CD14-positive monocyte (primary cell): ENCODE measurements around the gene MPRIP. TPM values are rescaled to one million over a fixed set of nuclear protein-coding genes. Genes with fewer than 3 reads are reported as not detected.
A peak's percentile ranks its signal among the peaks of the same experiment; 100 is the strongest.

ENCODE experiments used
- DNase-seq, 3 donors: peaks; one replicate each; pipeline ENCODE4 v3.0.0-alpha.2; 2011 to 2022
- H2AFZ ChIP-seq: 2 replicates; pipeline ENCODE4 v1.6.0; 2012; ENCODE audit warnings: mild to moderate bottlenecking, low read depth, low read length, inconsistent platforms; ENCODE audit not compliant: insufficient read depth, poor library complexity, severe bottlenecking
- H3K27ac ChIP-seq, 2 donors: 1 replicate in 1 of 2; 2 replicates in 1 of 2; pipeline ENCODE4 v1.5.1; 2012 to 2013; ENCODE audit warnings: low read length in 2 of 2, control low read depth in 1 of 2, inconsistent platforms in 1 of 2, low read depth in 1 of 2, mild to moderate bottlenecking in 1 of 2
- H3K27me3 ChIP-seq, 2 donors: one replicate each; pipeline versions ENCODE4 v1.6.0 to v1.6.1; 2011 to 2013; ENCODE audit warnings: low read length in 2 of 2; ENCODE audit not compliant: control insufficient read depth in 2 of 2, insufficient read depth in 2 of 2
- H3K36me3 ChIP-seq, 2 donors: replicated peaks in 1 of 2; 1 replicate in 1 of 2; 2 replicates in 1 of 2; pipeline versions ENCODE4 v1.5.1 to v1.6.1; 2012 to 2013; ENCODE audit warnings: low read length in 2 of 2, control low read depth in 1 of 2, inconsistent platforms in 1 of 2, mild to moderate bottlenecking in 1 of 2; ENCODE audit not compliant: insufficient read depth in 2 of 2, control insufficient read depth in 1 of 2
- H3K4me1 ChIP-seq, 2 donors: 1 replicate in 1 of 2; 2 replicates in 1 of 2; pipeline versions ENCODE4 v1.5.1 to v1.6.1; 2012 to 2013; ENCODE audit warnings: low read length in 2 of 2, control low read depth in 1 of 2, inconsistent platforms in 1 of 2, mild to moderate bottlenecking in 1 of 2, moderate library complexity in 1 of 2; ENCODE audit not compliant: insufficient read depth in 2 of 2, control insufficient read depth in 1 of 2
- H3K4me2 ChIP-seq: replicated peaks from 2 replicates; pipeline ENCODE3; 2012; ENCODE audit warnings: low read length, moderate library complexity, mild to moderate bottlenecking; ENCODE audit not compliant: poor library complexity, severe bottlenecking; ENCODE audit errors: extremely low read depth
- H3K4me3 ChIP-seq, 3 experiments: fragments of 200-600 bp in 1 of 3; sonication (generic) in 1 of 3; replicated peaks in 1 of 3; 1 replicate in 2 of 3; 2 replicates in 1 of 3; pipeline ENCODE4 v1.5.1; 2011 to 2013; ENCODE audit warnings: low read length in 3 of 3, mild to moderate bottlenecking in 3 of 3, control low read depth in 2 of 3, low read depth in 2 of 3, inconsistent platforms in 1 of 3, moderate library complexity in 1 of 3
- H3K79me2 ChIP-seq: 2 replicates; pipeline ENCODE4 v1.6.0; 2012; ENCODE audit warnings: mild to moderate bottlenecking, control low read depth, inconsistent platforms, low read length, moderate library complexity; ENCODE audit not compliant: insufficient read depth
- H3K9ac ChIP-seq: 2 replicates; pipeline ENCODE4 v1.6.0; 2017; ENCODE audit warnings: low read length, mild to moderate bottlenecking; ENCODE audit not compliant: insufficient read depth, poor library complexity, severe bottlenecking
- H3K9me3 ChIP-seq, 2 donors: replicated peaks in 1 of 2; 1 replicate in 1 of 2; 2 replicates in 1 of 2; pipeline versions ENCODE4 v1.5.1 to v1.6.1; 2012 to 2013; ENCODE audit warnings: low read length in 2 of 2, control low read depth in 1 of 2; ENCODE audit not compliant: control insufficient read depth in 1 of 2, insufficient read depth in 1 of 2
- H4K20me1 ChIP-seq: 2 replicates; pipeline ENCODE4 v1.6.0; 2012; ENCODE audit warnings: mild to moderate bottlenecking, low read length, control low read depth, moderate library complexity; ENCODE audit not compliant: insufficient read depth
- H3K27ac Mint-ChIP-seq, 7 donors: one replicate each; pipeline ENCODE4 v1.8.0; 2020; ENCODE audit warnings: mild to moderate bottlenecking in 7 of 7, mixed read lengths in 7 of 7, moderate library complexity in 6 of 7, inconsistent platforms in 2 of 7
- H3K27me3 Mint-ChIP-seq, 3 donors: one replicate each; pipeline ENCODE4 v1.8.0; 2021 to 2022; ENCODE audit warnings: low read depth in 3 of 3, mild to moderate bottlenecking in 3 of 3, mixed read lengths in 3 of 3, moderate library complexity in 3 of 3, inconsistent platforms in 1 of 3
- H3K36me3 Mint-ChIP-seq, 2 donors: one replicate each; pipeline ENCODE4 v1.8.0; 2020; ENCODE audit warnings: mixed read lengths in 2 of 2, inconsistent platforms in 1 of 2, mild to moderate bottlenecking in 1 of 2
- H3K4me1 Mint-ChIP-seq: one replicate; pipeline ENCODE4 v1.8.0; 2020; ENCODE audit warnings: mild to moderate bottlenecking, mixed read lengths
- H3K4me3 Mint-ChIP-seq, 2 donors: one replicate each; pipeline ENCODE4 v1.8.0; 2020; ENCODE audit warnings: mild to moderate bottlenecking in 2 of 2, mixed read lengths in 2 of 2, moderate library complexity in 1 of 2
- H3K9me3 Mint-ChIP-seq, 7 donors: one replicate each; pipeline ENCODE4 v1.8.0; 2020 to 2022; ENCODE audit warnings: mixed read lengths in 7 of 7, mild to moderate bottlenecking in 6 of 7, moderate library complexity in 6 of 7, inconsistent platforms in 2 of 7
- WGBS: methylation state at CpG from one replicate; pipeline ENCODE4 v1.1.5; 2013; ENCODE audit warnings: missing lambda C conversion rate; ENCODE audit not compliant: insufficient coverage; 5-methylcytosine and 5-hydroxymethylcytosine counted together
- intact Hi-C, 2 donors: fragments of 100-400 bp; cut with micrococcal nuclease; formaldehyde crosslinking; loops; one replicate each; pipeline versions ENCODE4 v1.15.0 to v1.15.1; 2023
- polyA plus RNA-seq, 3 donors: library from polyadenylated mRNA; depleted of rRNA in 1 of 3; unstranded in 2 of 3; stranded (reverse) in 1 of 3; fragments of 300-500 nt in 2 of 3; fragments of >200 nt in 1 of 3; fragmentation: Illumina TruSeq in 2 of 3; gene quantifications; 1 replicate in 2 of 3; 2 replicates in 1 of 3; pipeline ENCODE4 v1.2.3, GENCODE V29; 2012 to 2021
- TF ChIP-seq, protein P1 (sequence below): fragments of 200-600 bp; IDR thresholded peaks from one replicate; pipeline ENCODE4 v1.8.0; 2022; ENCODE audit warnings: antibody characterized with exemption, mild to moderate bottlenecking

MPRIP gene
- polyA plus RNA-seq, 3 donors, result 2.0 to 48.7 (median 2.5) TPM

DNA sequence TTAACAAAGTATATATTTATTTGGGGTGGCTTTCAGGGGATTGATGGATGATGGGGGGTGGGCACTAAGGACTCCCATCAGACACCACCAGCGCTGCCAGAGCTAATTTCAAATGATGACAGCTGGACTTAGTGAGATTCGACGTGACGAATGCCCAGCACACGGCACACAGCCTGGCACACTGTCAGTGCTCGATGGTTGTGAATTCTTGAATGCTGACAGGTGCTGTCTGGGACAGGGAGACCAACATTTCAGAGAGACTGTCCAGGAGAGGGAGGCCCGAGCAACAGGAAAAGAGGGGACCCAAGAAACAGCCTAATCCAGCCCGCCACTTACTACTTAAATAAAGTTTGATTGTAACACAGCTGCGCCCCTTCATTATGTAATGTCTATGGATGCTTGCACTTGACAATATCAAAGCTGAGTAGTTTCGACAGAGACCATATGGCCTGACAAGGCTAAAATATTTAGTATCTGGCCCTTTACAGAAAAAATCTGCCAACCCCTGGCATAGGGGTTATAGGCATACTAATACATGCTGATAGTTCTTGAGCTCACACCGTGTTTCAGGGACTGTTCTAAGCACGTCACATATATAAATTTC is 6.2 kb upstream of the MPRIP start:
- H3K9me3 ChIP-seq, result no peaks in the 10 kb centered on the region
- no peaks in the 10 kb centered on the region for H3K27me3 ChIP-seq
- H3K27ac Mint-ChIP-seq, result peak overlapping the region in 5 of 7 donors; percentile 46 to 75 (median 65)
- no peak overlapping the region for H3K9ac ChIP-seq
- peaks cover 14 to 16% of the 10 kb centered on the region in 2 donors for H3K4me1 ChIP-seq
- no peak for DNase-seq
- no peak overlapping the region for H3K4me2 ChIP-seq
- peaks cover 0 to 2% of the 10 kb centered on the region in 2 donors for H3K36me3 Mint-ChIP-seq
- H3K9me3 Mint-ChIP-seq, result no peaks in the 10 kb centered on the region
- H3K4me3 Mint-ChIP-seq, result peak overlapping the region in 1 of 2 donors; percentile 50
- H3K79me2 ChIP-seq, result no peaks in the 10 kb centered on the region
- no peaks in the 10 kb centered on the region for H3K36me3 ChIP-seq
- intact Hi-C loops, result no loop called here
- no peaks in the 10 kb centered on the region for H4K20me1 ChIP-seq
- H3K27me3 Mint-ChIP-seq, result peaks cover 2 to 10% (median 9%) of the 10 kb centered on the region in 3 donors
- H2AFZ ChIP-seq, result no peak overlapping the region
- 86% methylated on average over 2 of the region's 12 CpGs for WGBS
- peaks cover 13% of the 10 kb centered on the region for H3K4me1 Mint-ChIP-seq
- TF ChIP-seq, protein P1, sequence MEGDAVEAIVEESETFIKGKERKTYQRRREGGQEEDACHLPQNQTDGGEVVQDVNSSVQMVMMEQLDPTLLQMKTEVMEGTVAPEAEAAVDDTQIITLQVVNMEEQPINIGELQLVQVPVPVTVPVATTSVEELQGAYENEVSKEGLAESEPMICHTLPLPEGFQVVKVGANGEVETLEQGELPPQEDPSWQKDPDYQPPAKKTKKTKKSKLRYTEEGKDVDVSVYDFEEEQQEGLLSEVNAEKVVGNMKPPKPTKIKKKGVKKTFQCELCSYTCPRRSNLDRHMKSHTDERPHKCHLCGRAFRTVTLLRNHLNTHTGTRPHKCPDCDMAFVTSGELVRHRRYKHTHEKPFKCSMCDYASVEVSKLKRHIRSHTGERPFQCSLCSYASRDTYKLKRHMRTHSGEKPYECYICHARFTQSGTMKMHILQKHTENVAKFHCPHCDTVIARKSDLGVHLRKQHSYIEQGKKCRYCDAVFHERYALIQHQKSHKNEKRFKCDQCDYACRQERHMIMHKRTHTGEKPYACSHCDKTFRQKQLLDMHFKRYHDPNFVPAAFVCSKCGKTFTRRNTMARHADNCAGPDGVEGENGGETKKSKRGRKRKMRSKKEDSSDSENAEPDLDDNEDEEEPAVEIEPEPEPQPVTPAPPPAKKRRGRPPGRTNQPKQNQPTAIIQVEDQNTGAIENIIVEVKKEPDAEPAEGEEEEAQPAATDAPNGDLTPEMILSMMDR, result no peak
- peak overlapping the region in 1 of 2 donors; percentile 59 for H3K27ac ChIP-seq
- no peak overlapping the region for H3K4me3 ChIP-seq

DNA sequence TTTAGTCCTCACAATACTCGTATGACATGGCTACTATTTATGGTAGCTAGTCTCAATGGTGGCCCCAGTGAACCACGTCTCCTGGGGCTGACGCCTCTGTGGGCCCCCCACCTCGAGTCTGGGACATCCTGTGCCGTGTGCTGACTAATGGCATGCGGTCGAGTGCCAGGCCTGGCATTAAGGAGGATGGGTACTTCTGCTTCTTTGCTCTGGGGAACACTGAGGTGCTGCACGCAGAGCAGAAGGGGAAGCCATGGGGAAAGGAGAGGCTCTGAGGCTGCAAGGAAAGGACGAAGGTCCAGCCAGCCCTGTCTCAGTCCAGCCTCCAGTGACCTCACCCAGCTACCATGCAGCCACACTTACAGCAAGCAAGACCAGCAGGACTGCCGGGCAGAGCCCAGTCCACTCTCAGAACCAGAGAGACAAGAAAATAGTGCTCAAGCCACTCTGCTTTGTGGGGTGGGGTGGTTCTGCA is 5.7 kb upstream of the MPRIP start:
- Histone ChIP-seq H3K79me2 (no peaks in the 10 kb centered on the region), H3K36me3 (no peaks in the 10 kb centered on the region), H4K20me1 (no peaks in the 10 kb centered on the region), H2AFZ (peak overlapping the region; percentile 62), H3K27ac (peak overlapping the region in 1 of 2 donors; percentile 59), H3K9me3 (no peaks in the 10 kb centered on the region), H3K9ac (no peak overlapping the region), H3K4me3 (no peak overlapping the region), H3K4me1 (peaks cover 15 to 19% of the 10 kb centered on the region in 2 donors), H3K27me3 (no peaks in the 10 kb centered on the region), H3K4me2 (peak overlapping the region; percentile 27)
- WGBS, result 0% methylated on average over 4 of the region's 10 CpGs
- Mint-ChIP-seq H3K9me3 (peaks cover 0 to 2% (median 0%) of the 10 kb centered on the region in 7 donors), H3K27me3 (peaks cover 7 to 14% (median 14%) of the 10 kb centered on the region in 3 donors), H3K27ac (peak overlapping the region in 4 of 7 donors; percentile 62 to 85 (median 79)), H3K4me3 (peak overlapping the region; percentile 37 to 50), H3K36me3 (peaks cover 0 to 2% of the 10 kb centered on the region in 2 donors), H3K4me1 (peaks cover 18% of the 10 kb centered on the region)
- intact Hi-C loops, result no loop called here
- DNase-seq, result peak; percentile 87 to 90 (median 87)
- TF ChIP-seq, protein P1, result no peak
